Fibroblast of lung (primary cell): Measurements from ENCODE around the gene CNNM3. TPM values are rescaled to one million over a fixed set of nuclear protein-coding genes. Genes with fewer than 3 reads are reported as not detected.
"Not testable (repeated sequence)": the region's sequence is repeated elsewhere in the genome, so short reads cannot be mapped to it uniquely, and the experiment has no call there.

Experiments used
- DNase-seq, 2 donors: peaks; one replicate each; pipeline versions ENCODE4 v3.0.0 to v3.0.0-alpha.2; 2010; ENCODE audit warnings: low read depth in 2 of 2
- H2AFZ ChIP-seq: 2 replicates; pipeline ENCODE4 v1.5.1; 2012; ENCODE audit warnings: low read length, control low read depth, inconsistent platforms
- H3K27ac ChIP-seq: 2 replicates; pipeline ENCODE4 v1.5.1; 2011; ENCODE audit warnings: low read length, control low read depth; ENCODE audit not compliant: insufficient read depth
- H3K27me3 ChIP-seq: 2 replicates; pipeline ENCODE4 v1.5.1; 2011; ENCODE audit warnings: mild to moderate bottlenecking, low read length; ENCODE audit not compliant: control insufficient read depth, insufficient read depth
- H3K36me3 ChIP-seq: 2 replicates; pipeline ENCODE4 v1.5.1; 2011; ENCODE audit warnings: low read length; ENCODE audit not compliant: control insufficient read depth, insufficient read depth
- H3K4me1 ChIP-seq: 2 replicates; pipeline ENCODE4 v1.5.1; 2011; ENCODE audit warnings: low read length; ENCODE audit not compliant: control insufficient read depth, insufficient read depth; ENCODE audit errors: extremely low read depth
- H3K4me2 ChIP-seq: 2 replicates; pipeline ENCODE4 v1.5.1; 2011; ENCODE audit warnings: low read length, control low read depth; ENCODE audit not compliant: insufficient read depth; ENCODE audit errors: extremely low read depth
- H3K4me3 ChIP-seq, 4 experiments: fragments of 200-600 bp in 1 of 4; sonication (generic) in 1 of 4; replicated peaks in 1 of 4; 2 replicates each; pipeline ENCODE4 v1.5.1; 2011 to 2016; ENCODE audit warnings: low read length in 4 of 4, low read depth in 3 of 4, mild to moderate bottlenecking in 3 of 4, control low read depth in 2 of 4, inconsistent platforms in 1 of 4, mixed read lengths in 1 of 4; ENCODE audit not compliant: insufficient read depth in 1 of 4; ENCODE audit errors: control extremely low read depth in 1 of 4
- H3K79me2 ChIP-seq: 2 replicates; pipeline ENCODE4 v1.5.1; 2012; ENCODE audit warnings: mild to moderate bottlenecking, low read length, inconsistent platforms; ENCODE audit not compliant: control insufficient read depth, insufficient read depth
- H3K9ac ChIP-seq: 2 replicates; pipeline ENCODE4 v1.5.1; 2011; ENCODE audit warnings: mild to moderate bottlenecking, low read length, control low read depth; ENCODE audit not compliant: insufficient read depth
- H3K9me3 ChIP-seq: 2 replicates; pipeline ENCODE4 v1.5.1; 2012; ENCODE audit warnings: low read depth, low read length; ENCODE audit not compliant: control insufficient read depth, insufficient read depth
- H4K20me1 ChIP-seq: 2 replicates; pipeline ENCODE4 v1.5.1; 2011; ENCODE audit warnings: low read length; ENCODE audit not compliant: control insufficient read depth, insufficient read depth; ENCODE audit errors: extremely low read depth
- CTCF ChIP-seq, 2 donors: IDR thresholded peaks in 1 of 2; conservative IDR thresholded peaks in 1 of 2; 1 replicate in 1 of 2; 2 replicates in 1 of 2; pipeline ENCODE4 v1.5.1; 2011 to 2012; ENCODE audit warnings: low read length in 2 of 2, control low read depth in 1 of 2, inconsistent platforms in 1 of 2, low read depth in 1 of 2, mild to moderate bottlenecking in 1 of 2
- EZH2 ChIP-seq: IDR thresholded peaks from 2 replicates; pipeline ENCODE4 v1.5.1; 2012; ENCODE audit warnings: low read length, control low read depth, mild to moderate bottlenecking; ENCODE audit errors: missing control alignments
- polyA plus RNA-seq, 2 donors: library from polyadenylated mRNA; depleted of rRNA in 1 of 2; stranded (reverse) in 1 of 2; unstranded in 1 of 2; fragments of >200 nt; gene quantifications; 2 replicates each; pipeline ENCODE4 v1.2.1, GENCODE V29; 2011 to 2012; ENCODE audit warnings: missing spikeins in 1 of 2
- total RNA-seq: library from RNA; depleted of rRNA; stranded (reverse); fragments of >200 nt; gene quantifications from 2 replicates; pipeline ENCODE4 v1.2.1, GENCODE V29; 2014

The CNNM3 gene
- total and polyA plus RNA-seq, 2 donors (not counting 1 experiment from before 2014, with no cell fraction given): 4.3 to 9.9 TPM

GRCh38 chr2:96860065-96861029, 44.3 kb downstream of the CNNM3 start:
- DNase-seq: peak in 1 of 2 donors; percentile 17
- Histone ChIP-seq H4K20me1 (no peaks in the 10 kb centered on the region), H3K79me2 (peaks cover 6% of the 10 kb centered on the region), H3K27ac (no peak overlapping the region), H3K27me3 (no peaks in the 10 kb centered on the region), H3K4me2 (no peak overlapping the region), H3K4me1 (peaks cover 11% of the 10 kb centered on the region), H3K36me3 (peaks cover 36% of the 10 kb centered on the region), H2AFZ (no peak overlapping the region), H3K9me3 (no peaks in the 10 kb centered on the region), H3K9ac (no peak overlapping the region), H3K4me3 (no peak overlapping the region)
- TF ChIP-seq CTCF (conservative IDR thresholded peaks at IDR 0.05 in 1 of 2, IDR thresholded peaks at IDR 0.05 in 1 of 2; ENCODE audit: low read depth in 1 of 2, low read length in 2 of 2): no peak

GRCh38 chr2:96861074-96861473, 45.0 kb downstream of the CNNM3 start:
- Histone ChIP-seq H3K27ac (no peak overlapping the region), H4K20me1 (no peaks in the 10 kb centered on the region), H3K36me3 (peaks cover 39% of the 10 kb centered on the region), H3K79me2 (peaks cover 13% of the 10 kb centered on the region), H3K9ac (no peak overlapping the region), H3K4me2 (no peak overlapping the region), H3K4me1 (peaks cover 12% of the 10 kb centered on the region), H3K9me3 (no peaks in the 10 kb centered on the region), H3K4me3 (no peak overlapping the region), H3K27me3 (no peaks in the 10 kb centered on the region), H2AFZ (no peak overlapping the region)
- TF ChIP-seq CTCF (conservative IDR thresholded peaks at IDR 0.05 in 1 of 2, IDR thresholded peaks at IDR 0.05 in 1 of 2; ENCODE audit: low read depth in 1 of 2, low read length in 2 of 2) (no peak), EZH2 (no peak)
- DNase-seq: no peak

- H3K4me1 ChIP-seq: peaks cover 19% of the 10 kb centered on the region
- DNase-seq, H4K20me1 ChIP-seq, H3K27me3 ChIP-seq, H3K9ac ChIP-seq, H3K4me3 ChIP-seq, H3K9me3 ChIP-seq, H3K27ac ChIP-seq, H2AFZ ChIP-seq, H3K4me2 ChIP-seq: not testable (repeated sequence)
- H3K36me3 ChIP-seq: peaks cover 48% of the 10 kb centered on the region
- H3K79me2 ChIP-seq: peaks cover 28% of the 10 kb centered on the region
Measured at GRCh38 chr2:96863056-96863455, 47.0 kb downstream of the CNNM3 start.
